Mammary epithelial cell (primary cell): ENCODE data around the gene AP2A2.

Source experiments
- EZH2 ChIP-seq: IDR thresholded peaks from 2 replicates; pipeline ENCODE4 v1.6.1; 2012; ENCODE audit warnings: low read length, inconsistent platforms, borderline replicate concordance
- TF ChIP-seq, protein P1 (sequence below), 2 donors: IDR thresholded peaks in 1 of 2; conservative IDR thresholded peaks in 1 of 2; 2 replicates each; pipeline ENCODE4 v1.5.1; 2011 to 2012; ENCODE audit warnings: inconsistent platforms in 2 of 2, low read length in 2 of 2, mild to moderate bottlenecking in 2 of 2, control low read depth in 1 of 2, low read depth in 1 of 2; ENCODE audit not compliant: insufficient read depth in 1 of 2; ENCODE audit errors: extremely low read depth in 1 of 2

DNA sequence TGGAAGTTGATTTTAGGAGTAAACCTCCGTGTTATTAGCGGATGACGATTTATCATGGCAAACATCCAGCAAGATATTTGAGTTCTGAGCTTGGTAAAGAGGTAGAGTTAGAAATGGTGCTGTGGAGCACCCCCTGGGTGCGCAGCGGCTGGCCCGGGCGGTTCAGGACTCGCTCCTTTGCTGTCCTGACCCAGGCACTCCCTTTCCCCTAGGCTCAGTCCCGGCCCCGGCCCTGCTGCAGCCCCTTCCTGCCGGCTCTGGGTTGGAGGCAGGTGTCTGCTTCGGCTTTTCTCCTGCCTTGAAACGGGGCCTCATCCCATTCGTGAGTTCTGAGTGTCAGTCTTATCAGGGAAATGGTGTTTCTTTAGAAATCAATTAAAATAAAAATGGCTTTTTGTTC lies 33.4 kb downstream of the AP2A2 start:
- TF ChIP-seq, protein P1, sequence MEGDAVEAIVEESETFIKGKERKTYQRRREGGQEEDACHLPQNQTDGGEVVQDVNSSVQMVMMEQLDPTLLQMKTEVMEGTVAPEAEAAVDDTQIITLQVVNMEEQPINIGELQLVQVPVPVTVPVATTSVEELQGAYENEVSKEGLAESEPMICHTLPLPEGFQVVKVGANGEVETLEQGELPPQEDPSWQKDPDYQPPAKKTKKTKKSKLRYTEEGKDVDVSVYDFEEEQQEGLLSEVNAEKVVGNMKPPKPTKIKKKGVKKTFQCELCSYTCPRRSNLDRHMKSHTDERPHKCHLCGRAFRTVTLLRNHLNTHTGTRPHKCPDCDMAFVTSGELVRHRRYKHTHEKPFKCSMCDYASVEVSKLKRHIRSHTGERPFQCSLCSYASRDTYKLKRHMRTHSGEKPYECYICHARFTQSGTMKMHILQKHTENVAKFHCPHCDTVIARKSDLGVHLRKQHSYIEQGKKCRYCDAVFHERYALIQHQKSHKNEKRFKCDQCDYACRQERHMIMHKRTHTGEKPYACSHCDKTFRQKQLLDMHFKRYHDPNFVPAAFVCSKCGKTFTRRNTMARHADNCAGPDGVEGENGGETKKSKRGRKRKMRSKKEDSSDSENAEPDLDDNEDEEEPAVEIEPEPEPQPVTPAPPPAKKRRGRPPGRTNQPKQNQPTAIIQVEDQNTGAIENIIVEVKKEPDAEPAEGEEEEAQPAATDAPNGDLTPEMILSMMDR (conservative IDR thresholded peaks at IDR 0.05 in 1 of 2, IDR thresholded peaks at IDR 0.05 in 1 of 2; ENCODE audit: extremely low read depth in 1 of 2, insufficient read depth in 1 of 2, low read depth in 1 of 2, low read length in 2 of 2): no peak
- no peak for TF ChIP-seq EZH2
